ENCODE measurements around the gene SCARF2. TPM values are rescaled to one million over a fixed set of nuclear protein-coding genes. Genes with fewer than 3 reads are reported as not detected.

Gene SCARF2
- total RNA-seq, 2 donors from 2014 or later, result 49.4 to 108 TPM

- Histone ChIP-seq H3K27me3 (replicated peaks; ENCODE audit: insufficient read depth) (no peaks in the 10 kb centered on the region), H3K27ac (peak overlapping the region; percentile 14 to 23), H3K4me3 (no peak overlapping the region), H3K9me3 (no peaks in the 10 kb centered on the region), H3K4me1 (ENCODE audit: control insufficient read depth in 1 of 2, low read depth in 2 of 2) (peaks cover 10 to 39% of the 10 kb centered on the region in 2 donors), H3K36me3 (peaks cover 20% of the 10 kb centered on the region)
- ATAC-seq (ENCODE audit: insufficient number of reproducible peaks, low FRiP score, low read depth) (peak; percentile 15), DNase-seq (ENCODE audit: low spot score) (no peak)
- TF ChIP-seq, protein P1, sequence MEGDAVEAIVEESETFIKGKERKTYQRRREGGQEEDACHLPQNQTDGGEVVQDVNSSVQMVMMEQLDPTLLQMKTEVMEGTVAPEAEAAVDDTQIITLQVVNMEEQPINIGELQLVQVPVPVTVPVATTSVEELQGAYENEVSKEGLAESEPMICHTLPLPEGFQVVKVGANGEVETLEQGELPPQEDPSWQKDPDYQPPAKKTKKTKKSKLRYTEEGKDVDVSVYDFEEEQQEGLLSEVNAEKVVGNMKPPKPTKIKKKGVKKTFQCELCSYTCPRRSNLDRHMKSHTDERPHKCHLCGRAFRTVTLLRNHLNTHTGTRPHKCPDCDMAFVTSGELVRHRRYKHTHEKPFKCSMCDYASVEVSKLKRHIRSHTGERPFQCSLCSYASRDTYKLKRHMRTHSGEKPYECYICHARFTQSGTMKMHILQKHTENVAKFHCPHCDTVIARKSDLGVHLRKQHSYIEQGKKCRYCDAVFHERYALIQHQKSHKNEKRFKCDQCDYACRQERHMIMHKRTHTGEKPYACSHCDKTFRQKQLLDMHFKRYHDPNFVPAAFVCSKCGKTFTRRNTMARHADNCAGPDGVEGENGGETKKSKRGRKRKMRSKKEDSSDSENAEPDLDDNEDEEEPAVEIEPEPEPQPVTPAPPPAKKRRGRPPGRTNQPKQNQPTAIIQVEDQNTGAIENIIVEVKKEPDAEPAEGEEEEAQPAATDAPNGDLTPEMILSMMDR (IDR thresholded peaks at IDR 0.05), result no peak
Measured at GRCh38 chr22:20423008-20423905, 14.4 kb downstream of the SCARF2 start.

GRCh38 chr22:20422271-20423007, 15.2 kb downstream of the SCARF2 start:
- Histone ChIP-seq H3K27ac (peak overlapping the region in 1 of 2 donors; percentile 12), H3K27me3 (replicated peaks; ENCODE audit: insufficient read depth) (no peaks in the 10 kb centered on the region), H3K4me3 (no peak overlapping the region), H3K9me3 (no peaks in the 10 kb centered on the region), H3K36me3 (peaks cover 13% of the 10 kb centered on the region), H3K4me1 (ENCODE audit: control insufficient read depth in 1 of 2, low read depth in 2 of 2) (peaks cover 10 to 39% of the 10 kb centered on the region in 2 donors)
- TF ChIP-seq, protein P1 (IDR thresholded peaks at IDR 0.05), result no peak
- ATAC-seq (ENCODE audit: insufficient number of reproducible peaks, low FRiP score, low read depth) (no peak), DNase-seq (ENCODE audit: low spot score) (no peak)

GRCh38 chr22:20421507-20421874, 16.1 kb downstream of the SCARF2 start:
- DNase-seq (ENCODE audit: low spot score) (no peak), ATAC-seq (ENCODE audit: insufficient number of reproducible peaks, low FRiP score, low read depth) (no peak)
- H3K27ac ChIP-seq, result no peak overlapping the region
- H3K4me3 ChIP-seq, result no peak overlapping the region
- H3K27me3 ChIP-seq (replicated peaks; ENCODE audit: insufficient read depth), result no peaks in the 10 kb centered on the region
- H3K4me1 ChIP-seq (ENCODE audit: control insufficient read depth in 1 of 2, low read depth in 2 of 2), result peaks cover 10 to 39% of the 10 kb centered on the region in 2 donors
- TF ChIP-seq, protein P1 (IDR thresholded peaks at IDR 0.05), result no peak
- H3K36me3 ChIP-seq, result peaks cover 4% of the 10 kb centered on the region
- H3K9me3 ChIP-seq, result no peaks in the 10 kb centered on the region

GRCh38 chr22:20420157-20420842, 17.3 kb downstream of the SCARF2 start:
- ATAC-seq (ENCODE audit: insufficient number of reproducible peaks, low FRiP score, low read depth) (no peak), DNase-seq (ENCODE audit: low spot score) (no peak)
- no peak overlapping the region for H3K27ac ChIP-seq
- TF ChIP-seq, protein P1 (IDR thresholded peaks at IDR 0.05), result no peak
- no peak overlapping the region for H3K4me3 ChIP-seq
- no peaks in the 10 kb centered on the region for H3K36me3 ChIP-seq
- no peaks in the 10 kb centered on the region for H3K27me3 ChIP-seq (replicated peaks; ENCODE audit: insufficient read depth)
- H3K4me1 ChIP-seq (ENCODE audit: control insufficient read depth in 1 of 2, low read depth in 2 of 2), result peaks cover 10 to 38% of the 10 kb centered on the region in 2 donors
- H3K9me3 ChIP-seq, result no peaks in the 10 kb centered on the region

DNA sequence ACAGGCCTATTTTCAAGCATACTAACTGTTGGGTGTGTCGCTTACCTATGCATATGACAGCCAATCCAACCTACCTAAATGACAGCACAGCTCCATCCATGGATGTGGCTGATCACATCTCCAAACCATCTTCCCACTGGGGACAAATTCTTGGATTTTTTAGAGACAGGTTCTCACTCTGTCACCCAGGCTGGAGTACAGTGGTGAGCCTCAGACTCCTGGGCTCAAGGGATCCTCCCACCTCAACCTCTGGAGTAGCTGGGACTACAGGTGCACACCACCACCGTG, 18.0 kb downstream of the SCARF2 start:
- Histone ChIP-seq H3K9me3 (no peaks in the 10 kb centered on the region), H3K27ac (no peak overlapping the region), H3K36me3 (no peaks in the 10 kb centered on the region), H3K27me3 (replicated peaks; ENCODE audit: insufficient read depth) (no peaks in the 10 kb centered on the region), H3K4me1 (ENCODE audit: control insufficient read depth in 1 of 2, low read depth in 2 of 2) (peaks cover 10 to 32% of the 10 kb centered on the region in 2 donors), H3K4me3 (no peak overlapping the region)
- ATAC-seq (ENCODE audit: insufficient number of reproducible peaks, low FRiP score, low read depth) (no peak), DNase-seq (ENCODE audit: low spot score) (no peak)
- TF ChIP-seq, protein P1 (IDR thresholded peaks at IDR 0.05), result no peak

All from thoracic aorta (tissue), 2 donors.